DOHH2 (cell line): ENCODE measurements around the gene USP20.

ENCODE experiments used
- H3F3A ChIP-seq: fragments of 200-600 bp; sonication (generic), shearing (Covaris generic); 2 replicates; pipeline ENCODE4 v1.6.0; 2016; ENCODE audit warnings: antibody characterized with exemption, mild to moderate bottlenecking; ENCODE audit not compliant: control insufficient read depth, insufficient read depth
- H3K27ac ChIP-seq: fragments of 200-600 bp; sonication (generic); 2 replicates; pipeline ENCODE4 v1.5.1; 2014; ENCODE audit warnings: low read depth, mild to moderate bottlenecking, low read length, moderate library complexity
- H3K27me3 ChIP-seq: fragments of 200-600 bp; sonication (generic); 2 replicates; pipeline ENCODE4 v1.6.1; 2014; ENCODE audit warnings: mild to moderate bottlenecking, low read length, mixed read lengths; ENCODE audit not compliant: control insufficient read depth
- H3K36me3 ChIP-seq: fragments of 200-600 bp; sonication (generic); 2 replicates; pipeline ENCODE4 v1.6.1; 2014; ENCODE audit warnings: mild to moderate bottlenecking, low read length, moderate library complexity, mixed read lengths; ENCODE audit not compliant: control insufficient read depth
- H3K4me1 ChIP-seq: fragments of 200-600 bp; sonication (generic); 2 replicates; pipeline ENCODE4 v1.6.1; 2014; ENCODE audit warnings: mild to moderate bottlenecking, low read length, mixed read lengths; ENCODE audit not compliant: control insufficient read depth
- H3K4me2 ChIP-seq: fragments of 200-600 bp; sonication (generic); 2 replicates; pipeline ENCODE4 v1.6.0; 2014; ENCODE audit warnings: mild to moderate bottlenecking, low read length, moderate library complexity
- H3K4me3 ChIP-seq: fragments of 200-600 bp; sonication (generic); 2 replicates; pipeline ENCODE4 v1.5.1; 2014; ENCODE audit warnings: mild to moderate bottlenecking, low read length, mixed read lengths
- H3K79me2 ChIP-seq: fragments of 200-600 bp; sonication (generic); 2 replicates; pipeline ENCODE4 v1.6.1; 2014; ENCODE audit warnings: mild to moderate bottlenecking, low read length, mixed read lengths; ENCODE audit not compliant: control insufficient read depth
- H3K9me2 ChIP-seq: fragments of 200-600 bp; sonication (generic); replicated peaks from 2 replicates; pipeline ENCODE4 v1.6.1; 2014; ENCODE audit warnings: mild to moderate bottlenecking, low read length, mixed read lengths; ENCODE audit not compliant: control insufficient read depth
- H3K9me3 ChIP-seq: fragments of 200-600 bp; sonication (generic); 2 replicates; pipeline ENCODE4 v1.6.1; 2014; ENCODE audit warnings: antibody characterized with exemption, low read length, mixed read lengths; ENCODE audit not compliant: control insufficient read depth, insufficient read depth
- H4K20me1 ChIP-seq: fragments of 200-600 bp; sonication (generic); 2 replicates; pipeline ENCODE4 v1.6.0; 2014; ENCODE audit warnings: low read depth, mild to moderate bottlenecking, antibody characterized with exemption, low read length, moderate library complexity; ENCODE audit not compliant: control insufficient read depth, insufficient read depth
- CTCF ChIP-seq: fragments of 200-600 bp; sonication (generic); IDR thresholded peaks from one replicate; pipeline ENCODE4 v1.5.1; 2014; ENCODE audit warnings: antibody characterized with exemption, mild to moderate bottlenecking, low read depth, low read length; ENCODE audit not compliant: poor library complexity, severe bottlenecking
- EZH2phosphoT487 ChIP-seq: fragments of 200-600 bp; sonication (generic); IDR thresholded peaks from 2 replicates; pipeline ENCODE4 v1.6.1; 2017; ENCODE audit warnings: borderline replicate concordance, mild to moderate bottlenecking, antibody characterized with exemption, low read length, moderate library complexity, mixed read lengths

The USP20 gene

GRCh38 chr9:129852579-129852978 is 17.3 kb downstream of the USP20 start:
- Histone ChIP-seq H3K9me3 (no peaks in the 10 kb centered on the region), H3K27me3 (no peaks in the 10 kb centered on the region), H3K79me2 (no peaks in the 10 kb centered on the region), H3K4me1 (no peaks in the 10 kb centered on the region), H4K20me1 (no peaks in the 10 kb centered on the region), H3K36me3 (peaks cover 11% of the 10 kb centered on the region), H3K9me2 (no peaks in the 10 kb centered on the region), H3K27ac (no peak overlapping the region), H3F3A (no peaks in the 10 kb centered on the region), H3K4me3 (no peak overlapping the region), H3K4me2 (no peak overlapping the region)
- no peak for TF ChIP-seq CTCF
- TF ChIP-seq EZH2phosphoT487, result no peak

- Histone ChIP-seq H3K36me3 (peaks cover 11% of the 10 kb centered on the region), H3K27ac (no peak overlapping the region)
Observed at GRCh38 chr9:129853614-129854013, 18.4 kb downstream of the USP20 start.

GRCh38 chr9:129854588-129855110 is 19.4 kb downstream of the USP20 start:
- H3K9me3 ChIP-seq, result no peaks in the 10 kb centered on the region
- H3K4me2 ChIP-seq, result no peak overlapping the region
- H3K79me2 ChIP-seq, result no peaks in the 10 kb centered on the region
- TF ChIP-seq CTCF (no peak), EZH2phosphoT487 (no peak)
- H3K9me2 ChIP-seq, result no peaks in the 10 kb centered on the region
- no peaks in the 10 kb centered on the region for H3K27me3 ChIP-seq
- no peak overlapping the region for H3K4me3 ChIP-seq
- no peaks in the 10 kb centered on the region for H4K20me1 ChIP-seq
- H3K4me1 ChIP-seq, result no peaks in the 10 kb centered on the region
- H3F3A ChIP-seq, result no peaks in the 10 kb centered on the region
- no peak overlapping the region for H3K27ac ChIP-seq
- H3K36me3 ChIP-seq, result peaks cover 11% of the 10 kb centered on the region

More at GRCh38 chr9:129853614-129854013, 18.4 kb downstream of the USP20 start:
- Histone ChIP-seq H3K4me2 (no peak overlapping the region), H3K79me2 (no peaks in the 10 kb centered on the region), H3F3A (no peaks in the 10 kb centered on the region), H3K4me1 (no peaks in the 10 kb centered on the region), H3K9me2 (no peaks in the 10 kb centered on the region), H3K4me3 (no peak overlapping the region), H3K27me3 (no peaks in the 10 kb centered on the region), H4K20me1 (no peaks in the 10 kb centered on the region), H3K9me3 (no peaks in the 10 kb centered on the region)
- TF ChIP-seq EZH2phosphoT487 (no peak), CTCF (no peak)
